Measurements from ENCODE around the gene GNG3. TPM values are rescaled to one million over a fixed set of nuclear protein-coding genes. Genes with fewer than 3 reads are reported as not detected.

GNG3 gene
- total RNA-seq, 1 donor = not detected

DNA sequence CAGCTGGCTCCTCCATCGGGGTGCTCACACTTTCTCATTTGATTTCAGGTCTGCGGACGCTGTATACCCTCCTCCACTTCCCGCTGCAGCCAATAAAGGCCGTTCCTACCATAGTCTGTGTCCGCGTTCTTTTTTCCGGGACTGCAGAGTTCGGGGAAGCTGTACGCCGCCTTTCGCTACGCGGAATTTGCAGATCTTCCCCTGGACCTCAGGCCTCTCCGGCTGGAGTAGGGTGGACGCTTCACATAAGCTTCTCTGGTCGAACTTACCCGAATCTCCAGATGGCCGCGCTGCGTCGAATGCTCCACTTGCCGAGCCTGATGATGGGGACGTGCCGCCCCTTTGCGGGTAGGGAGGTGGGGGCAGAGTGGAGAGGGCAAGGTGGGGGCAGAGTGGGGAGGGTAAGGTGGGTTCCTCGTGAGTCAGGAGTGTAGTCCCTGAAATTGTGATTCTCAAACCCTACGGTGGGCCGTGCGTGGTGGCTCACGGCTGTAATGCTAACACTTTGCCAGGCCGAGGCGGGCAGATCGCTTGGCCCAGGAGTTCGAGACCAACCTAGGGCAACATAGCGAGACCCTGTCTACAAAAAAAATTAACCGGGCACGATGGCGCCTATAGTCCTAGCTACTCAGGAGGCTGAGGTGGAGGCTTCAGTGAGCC, 41.7 kb upstream of the GNG3 start:
- Histone ChIP-seq H3K36me3 (ENCODE audit: insufficient read depth, low read length) (peaks cover 29% of the 10 kb centered on the region), H3K4me2 (ENCODE audit: insufficient read depth, low read length) (peak overlapping the region; percentile 91), H4K20me1 (ENCODE audit: insufficient read depth, low read length) (peaks cover 14% of the 10 kb centered on the region), H3K9me3 (ENCODE audit: low read depth, low read length) (no peaks in the 10 kb centered on the region), H3K27ac (ENCODE audit: low read depth, low read length) (peak overlapping the region; percentile 82), H3K79me2 (ENCODE audit: insufficient read depth, low read length) (peaks cover 39% of the 10 kb centered on the region), H3K27me3 (ENCODE audit: insufficient read depth, low read length) (no peaks in the 10 kb centered on the region), H3K4me3 (ENCODE audit: insufficient read depth, low read length) (peak overlapping the region; percentile 97), H3K4me1 (ENCODE audit: insufficient read depth, low read length) (peaks cover 25% of the 10 kb centered on the region), H2AFZ (ENCODE audit: low read length) (no peak overlapping the region)
- TF ChIP-seq, protein P1, sequence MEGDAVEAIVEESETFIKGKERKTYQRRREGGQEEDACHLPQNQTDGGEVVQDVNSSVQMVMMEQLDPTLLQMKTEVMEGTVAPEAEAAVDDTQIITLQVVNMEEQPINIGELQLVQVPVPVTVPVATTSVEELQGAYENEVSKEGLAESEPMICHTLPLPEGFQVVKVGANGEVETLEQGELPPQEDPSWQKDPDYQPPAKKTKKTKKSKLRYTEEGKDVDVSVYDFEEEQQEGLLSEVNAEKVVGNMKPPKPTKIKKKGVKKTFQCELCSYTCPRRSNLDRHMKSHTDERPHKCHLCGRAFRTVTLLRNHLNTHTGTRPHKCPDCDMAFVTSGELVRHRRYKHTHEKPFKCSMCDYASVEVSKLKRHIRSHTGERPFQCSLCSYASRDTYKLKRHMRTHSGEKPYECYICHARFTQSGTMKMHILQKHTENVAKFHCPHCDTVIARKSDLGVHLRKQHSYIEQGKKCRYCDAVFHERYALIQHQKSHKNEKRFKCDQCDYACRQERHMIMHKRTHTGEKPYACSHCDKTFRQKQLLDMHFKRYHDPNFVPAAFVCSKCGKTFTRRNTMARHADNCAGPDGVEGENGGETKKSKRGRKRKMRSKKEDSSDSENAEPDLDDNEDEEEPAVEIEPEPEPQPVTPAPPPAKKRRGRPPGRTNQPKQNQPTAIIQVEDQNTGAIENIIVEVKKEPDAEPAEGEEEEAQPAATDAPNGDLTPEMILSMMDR (IDR thresholded peaks at IDR 0.05; ENCODE audit: extremely low read depth, low read depth, low read length) = no peak
- peak; percentile 80 for DNase-seq (ENCODE audit: insufficient read length, low spot score, missing footprints)

DNA sequence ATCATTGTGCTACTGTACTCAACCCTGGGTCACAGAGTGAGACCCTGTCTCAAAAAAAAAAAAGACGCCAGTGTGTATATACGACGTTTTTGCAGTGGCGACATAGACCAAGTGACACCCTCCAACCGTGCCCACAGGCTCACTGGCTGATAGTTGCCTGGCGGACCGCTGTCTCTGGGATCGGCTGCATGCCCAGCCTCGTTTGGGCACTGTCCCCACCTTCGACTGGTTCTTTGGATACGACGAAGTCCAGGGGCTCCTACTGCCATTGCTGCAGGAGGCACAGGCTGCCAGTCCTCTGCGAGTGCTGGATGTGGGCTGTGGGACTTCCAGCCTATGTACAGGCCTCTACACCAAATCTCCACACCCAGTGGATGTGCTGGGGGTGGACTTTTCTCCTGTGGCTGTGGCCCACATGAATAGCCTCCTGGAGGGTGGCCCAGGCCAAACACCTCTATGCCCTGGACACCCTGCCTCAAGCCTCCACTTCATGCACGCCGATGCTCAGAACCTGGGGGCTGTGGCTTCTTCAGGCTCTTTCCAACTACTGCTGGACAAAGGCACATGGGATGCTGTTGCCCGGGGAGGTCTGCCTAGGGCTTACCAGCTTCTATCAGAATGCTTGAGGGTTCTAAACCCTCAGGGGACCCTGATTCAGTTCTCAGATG, 41.1 kb upstream of the GNG3 start:
- H3K79me2 ChIP-seq (ENCODE audit: insufficient read depth, low read length) = peaks cover 45% of the 10 kb centered on the region
- H3K27me3 ChIP-seq (ENCODE audit: insufficient read depth, low read length) = no peaks in the 10 kb centered on the region
- peak overlapping the region; percentile 97 for H3K4me3 ChIP-seq (ENCODE audit: insufficient read depth, low read length)
- H3K4me2 ChIP-seq (ENCODE audit: insufficient read depth, low read length) = peak overlapping the region; percentile 91
- TF ChIP-seq, protein P1 (IDR thresholded peaks at IDR 0.05; ENCODE audit: extremely low read depth, low read depth, low read length) = no peak
- H3K4me1 ChIP-seq (ENCODE audit: insufficient read depth, low read length) = peaks cover 31% of the 10 kb centered on the region
- DNase-seq (ENCODE audit: insufficient read length, low spot score, missing footprints) = peak; percentile 61
- H3K9me3 ChIP-seq (ENCODE audit: low read depth, low read length) = no peaks in the 10 kb centered on the region
- H2AFZ ChIP-seq (ENCODE audit: low read length) = no peak overlapping the region
- H3K27ac ChIP-seq (ENCODE audit: low read depth, low read length) = peak overlapping the region; percentile 82
- peaks cover 29% of the 10 kb centered on the region for H3K36me3 ChIP-seq (ENCODE audit: insufficient read depth, low read length)
- peaks cover 14% of the 10 kb centered on the region for H4K20me1 ChIP-seq (ENCODE audit: insufficient read depth, low read length)

DNA sequence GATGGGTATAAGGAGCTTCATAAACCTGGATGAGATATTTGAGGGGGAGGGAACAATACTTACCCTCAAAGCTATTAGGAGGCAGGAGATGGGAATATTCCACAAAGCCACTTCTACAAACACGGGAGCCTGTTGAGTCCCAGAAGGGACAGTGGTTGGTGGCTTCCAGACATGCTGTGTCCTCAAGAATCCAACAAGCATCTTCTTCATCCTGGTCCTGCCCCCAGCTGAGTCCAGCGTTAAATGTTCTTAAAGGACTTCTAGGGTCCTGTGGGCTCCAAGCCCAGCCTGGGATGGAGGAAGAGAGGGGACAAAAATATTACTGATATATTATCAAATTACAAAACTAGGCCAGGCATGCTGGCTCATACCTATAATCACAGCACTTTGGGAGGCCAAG, 40.0 kb upstream of the GNG3 start:
- no peak overlapping the region for H2AFZ ChIP-seq (ENCODE audit: low read length)
- peaks cover 29% of the 10 kb centered on the region for H3K36me3 ChIP-seq (ENCODE audit: insufficient read depth, low read length)
- no peaks in the 10 kb centered on the region for H3K9me3 ChIP-seq (ENCODE audit: low read depth, low read length)
- peak overlapping the region; percentile 91 for H3K4me2 ChIP-seq (ENCODE audit: insufficient read depth, low read length)
- H3K27me3 ChIP-seq (ENCODE audit: insufficient read depth, low read length) = no peaks in the 10 kb centered on the region
- no peak overlapping the region for H3K27ac ChIP-seq (ENCODE audit: low read depth, low read length)
- H3K79me2 ChIP-seq (ENCODE audit: insufficient read depth, low read length) = peaks cover 53% of the 10 kb centered on the region
- no peak for DNase-seq (ENCODE audit: insufficient read length, low spot score, missing footprints)
- H3K4me3 ChIP-seq (ENCODE audit: insufficient read depth, low read length) = no peak overlapping the region
- TF ChIP-seq, protein P1 (IDR thresholded peaks at IDR 0.05; ENCODE audit: extremely low read depth, low read depth, low read length) = no peak
- H4K20me1 ChIP-seq (ENCODE audit: insufficient read depth, low read length) = peaks cover 14% of the 10 kb centered on the region
- H3K4me1 ChIP-seq (ENCODE audit: insufficient read depth, low read length) = peaks cover 34% of the 10 kb centered on the region

DNA sequence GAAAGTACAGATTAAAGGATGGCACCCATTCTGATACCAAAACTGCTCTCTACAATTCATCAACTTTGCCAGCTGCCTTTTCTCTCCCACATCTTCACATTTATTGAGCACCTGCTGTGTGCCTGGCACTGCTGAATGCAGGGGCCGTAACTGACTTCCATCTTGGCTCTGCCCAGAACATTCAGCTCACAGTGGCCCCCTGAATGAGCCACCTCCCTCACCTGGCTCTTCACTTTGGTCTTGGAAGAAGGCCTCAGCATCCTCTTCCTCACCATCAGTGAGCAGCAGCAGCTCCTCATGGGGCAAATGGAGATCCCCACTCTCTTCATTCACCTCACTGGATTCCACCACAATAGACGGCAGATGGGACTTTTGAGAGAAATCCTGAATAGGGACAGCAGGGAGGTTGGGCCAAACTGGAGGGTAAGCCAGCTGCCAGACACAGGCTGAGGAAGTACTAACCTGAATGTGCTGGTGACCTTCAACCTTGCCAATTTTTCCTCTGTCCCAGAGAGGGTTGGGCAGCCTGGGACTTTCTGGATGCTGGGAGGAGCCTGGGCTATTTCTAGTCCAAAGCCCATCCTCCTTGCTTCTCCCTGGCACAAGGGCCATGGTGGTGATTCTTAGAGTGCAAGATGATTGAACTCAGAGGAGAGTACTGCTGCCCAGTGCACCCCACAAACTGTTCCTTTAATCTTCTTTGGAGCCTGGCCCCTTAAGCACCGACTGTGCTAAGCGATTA, 37.9 kb upstream of the GNG3 start:
- Histone ChIP-seq H4K20me1 (ENCODE audit: insufficient read depth, low read length) (peaks cover 14% of the 10 kb centered on the region), H3K4me1 (ENCODE audit: insufficient read depth, low read length) (peaks cover 38% of the 10 kb centered on the region), H3K9me3 (ENCODE audit: low read depth, low read length) (no peaks in the 10 kb centered on the region), H3K79me2 (ENCODE audit: insufficient read depth, low read length) (peaks cover 62% of the 10 kb centered on the region), H3K36me3 (ENCODE audit: insufficient read depth, low read length) (peaks cover 38% of the 10 kb centered on the region), H3K27ac (ENCODE audit: low read depth, low read length) (no peak overlapping the region), H3K27me3 (ENCODE audit: insufficient read depth, low read length) (no peaks in the 10 kb centered on the region), H3K4me3 (ENCODE audit: insufficient read depth, low read length) (no peak overlapping the region), H2AFZ (ENCODE audit: low read length) (no peak overlapping the region), H3K4me2 (ENCODE audit: insufficient read depth, low read length) (peak overlapping the region; percentile 23)
- DNase-seq (ENCODE audit: insufficient read length, low spot score, missing footprints) = peak; percentile 84
- TF ChIP-seq, protein P1 (IDR thresholded peaks at IDR 0.05; ENCODE audit: extremely low read depth, low read depth, low read length) = no peak

Data from osteoblast (primary cell).